Skeletal muscle satellite cell (primary cell): ENCODE measurements around the gene CAMSAP2.

ENCODE experiments used
- H3K27me3 ChIP-seq: 2 replicates; pipeline ENCODE4 v1.7.0; 2013; ENCODE audit warnings: low read length; ENCODE audit not compliant: control insufficient read depth, insufficient read depth
- H3K36me3 ChIP-seq: 2 replicates; pipeline ENCODE4 v1.7.0; 2013; ENCODE audit warnings: mild to moderate bottlenecking, control low read depth, low read length; ENCODE audit not compliant: insufficient read depth
- H3K4me1 ChIP-seq: 2 replicates; pipeline ENCODE4 v1.7.0; 2013; ENCODE audit warnings: low read length; ENCODE audit not compliant: control insufficient read depth, insufficient read depth
- H3K4me2 ChIP-seq: 2 replicates; pipeline ENCODE4 v1.7.0; 2013; ENCODE audit warnings: mild to moderate bottlenecking, low read length
- H3K4me3 ChIP-seq: 2 replicates; pipeline ENCODE4 v1.7.0; 2013; ENCODE audit warnings: low read length
- H3K9ac ChIP-seq: 2 replicates; pipeline ENCODE4 v1.7.0; 2013; ENCODE audit warnings: mild to moderate bottlenecking, low read depth, low read length, moderate library complexity
- H3K9me3 ChIP-seq: replicated peaks from 2 replicates; pipeline ENCODE4 v1.7.0; 2013; ENCODE audit warnings: mild to moderate bottlenecking, control low read depth, low read length

CAMSAP2 gene

DNA sequence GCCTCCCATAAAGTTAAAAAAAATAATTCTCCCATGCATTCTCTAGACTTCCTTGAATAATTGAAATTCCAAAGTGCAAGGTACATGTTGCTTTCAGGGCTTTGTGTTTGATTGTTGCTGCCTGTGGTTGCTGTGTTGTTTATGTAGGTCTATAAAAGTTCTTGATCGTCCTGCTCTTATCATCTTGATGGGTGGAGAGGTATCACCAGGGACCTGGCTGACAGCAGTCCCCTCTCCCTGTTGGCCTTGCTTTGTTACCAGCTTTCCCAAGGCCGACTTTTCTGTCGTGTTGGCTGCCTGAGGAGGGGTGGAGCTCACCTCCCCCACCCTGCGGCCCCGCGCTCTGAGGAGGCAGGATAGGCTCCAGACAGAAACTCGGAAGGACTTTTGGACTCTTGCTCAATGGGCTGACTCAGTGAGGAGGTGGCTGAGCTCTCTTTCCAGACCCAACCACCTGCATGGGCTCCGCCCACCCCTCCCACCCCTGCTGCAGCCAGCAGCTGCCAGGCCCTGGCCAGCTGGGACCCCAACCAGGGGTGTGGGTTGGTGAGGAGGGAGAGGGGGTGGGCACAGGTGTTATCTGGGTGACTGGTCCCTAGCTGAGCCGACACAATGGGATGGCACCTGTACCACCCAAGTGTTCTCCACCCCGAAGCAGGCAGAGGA, 158.0 kb downstream of the CAMSAP2 start:
- H3K4me3 ChIP-seq, result no peak overlapping the region
- H3K9ac ChIP-seq, result no peak overlapping the region

DNA sequence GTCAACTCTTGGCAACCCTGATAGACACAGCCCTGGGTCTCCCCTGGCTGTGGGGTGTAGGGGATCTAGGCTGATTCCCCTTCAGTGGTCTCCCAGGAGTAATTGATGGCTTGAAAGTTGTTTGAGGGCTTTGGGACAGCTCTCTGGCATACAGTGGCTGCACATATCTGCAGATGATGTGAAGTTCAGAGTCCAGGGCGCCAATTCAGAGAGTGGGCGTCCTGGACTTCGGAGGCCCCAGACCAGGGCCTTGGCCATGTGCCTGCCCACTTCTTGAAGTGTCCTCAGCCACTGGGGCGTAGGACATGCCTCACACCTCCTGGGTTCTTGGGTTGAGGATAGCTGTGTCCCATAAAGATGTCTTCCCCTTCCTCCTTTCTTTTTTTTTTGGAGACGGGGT, 158.6 kb downstream of the CAMSAP2 start:
- Histone ChIP-seq H3K9me3 (no peaks in the 10 kb centered on the region), H3K4me3 (no peak overlapping the region), H3K36me3 (no peaks in the 10 kb centered on the region), H3K4me2 (no peak overlapping the region), H3K9ac (no peak overlapping the region), H3K4me1 (peaks cover 8% of the 10 kb centered on the region), H3K27me3 (peaks cover 17% of the 10 kb centered on the region)

More for the DNA sequence above, 158.0 kb downstream of the CAMSAP2 start:
- Histone ChIP-seq H3K4me2 (no peak overlapping the region), H3K27me3 (peaks cover 22% of the 10 kb centered on the region), H3K36me3 (no peaks in the 10 kb centered on the region), H3K4me1 (peaks cover 12% of the 10 kb centered on the region), H3K9me3 (no peaks in the 10 kb centered on the region)

DNA sequence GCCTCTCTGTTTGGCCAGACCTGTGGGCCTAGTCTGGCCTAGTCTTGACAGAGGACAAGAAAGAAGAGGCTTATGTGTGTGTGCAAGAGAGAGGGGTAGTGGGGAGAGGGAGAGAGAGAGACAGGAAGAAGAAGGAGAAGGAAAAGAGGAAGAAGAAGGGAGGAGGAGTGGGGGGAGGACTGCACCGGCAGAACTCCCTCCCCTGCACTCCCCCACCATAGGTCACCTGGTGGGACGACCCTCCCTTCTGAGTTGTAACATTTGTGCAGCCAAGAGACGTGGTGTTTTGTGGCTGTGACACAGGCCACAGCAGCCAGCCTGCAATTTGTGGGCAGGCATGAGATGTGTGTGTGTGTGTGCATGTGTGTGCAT, 160.3 kb downstream of the CAMSAP2 start:
- no peaks in the 10 kb centered on the region for H3K36me3 ChIP-seq
- peaks cover 14% of the 10 kb centered on the region for H3K27me3 ChIP-seq
- H3K9me3 ChIP-seq, result no peaks in the 10 kb centered on the region
- H3K4me1 ChIP-seq, result peaks cover 8% of the 10 kb centered on the region
- H3K4me2 ChIP-seq, result no peak overlapping the region
- H3K9ac ChIP-seq, result no peak overlapping the region
- H3K4me3 ChIP-seq, result no peak overlapping the region

DNA sequence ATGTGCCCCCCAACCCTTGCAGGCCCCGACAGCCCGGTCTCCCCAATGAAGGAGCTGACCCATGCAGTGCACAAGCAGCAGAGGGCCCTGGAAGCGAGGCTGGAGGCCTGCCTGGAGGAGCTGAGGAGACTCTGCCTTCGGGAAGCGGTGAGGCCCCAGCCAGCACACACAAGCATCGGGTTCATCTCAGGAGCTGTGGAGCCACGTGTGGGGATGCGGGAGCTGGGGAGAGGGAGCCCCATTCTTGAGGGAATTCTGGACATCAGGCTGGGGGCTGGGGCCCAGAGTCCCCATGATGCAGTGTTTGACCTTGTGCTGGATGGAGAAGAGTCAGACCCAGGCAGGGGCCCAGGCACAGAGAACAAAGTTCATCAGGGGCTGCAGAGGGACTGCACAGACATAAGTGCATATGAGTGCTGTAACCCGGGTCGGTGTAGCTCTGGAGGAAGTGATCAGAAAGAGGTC, 160.8 kb downstream of the CAMSAP2 start:
- H3K4me3 ChIP-seq, result no peak overlapping the region
- H3K36me3 ChIP-seq, result no peaks in the 10 kb centered on the region
- H3K27me3 ChIP-seq, result peaks cover 13% of the 10 kb centered on the region
- no peak overlapping the region for H3K9ac ChIP-seq
- H3K4me1 ChIP-seq, result peaks cover 8% of the 10 kb centered on the region
- no peaks in the 10 kb centered on the region for H3K9me3 ChIP-seq
- H3K4me2 ChIP-seq, result no peak overlapping the region

DNA sequence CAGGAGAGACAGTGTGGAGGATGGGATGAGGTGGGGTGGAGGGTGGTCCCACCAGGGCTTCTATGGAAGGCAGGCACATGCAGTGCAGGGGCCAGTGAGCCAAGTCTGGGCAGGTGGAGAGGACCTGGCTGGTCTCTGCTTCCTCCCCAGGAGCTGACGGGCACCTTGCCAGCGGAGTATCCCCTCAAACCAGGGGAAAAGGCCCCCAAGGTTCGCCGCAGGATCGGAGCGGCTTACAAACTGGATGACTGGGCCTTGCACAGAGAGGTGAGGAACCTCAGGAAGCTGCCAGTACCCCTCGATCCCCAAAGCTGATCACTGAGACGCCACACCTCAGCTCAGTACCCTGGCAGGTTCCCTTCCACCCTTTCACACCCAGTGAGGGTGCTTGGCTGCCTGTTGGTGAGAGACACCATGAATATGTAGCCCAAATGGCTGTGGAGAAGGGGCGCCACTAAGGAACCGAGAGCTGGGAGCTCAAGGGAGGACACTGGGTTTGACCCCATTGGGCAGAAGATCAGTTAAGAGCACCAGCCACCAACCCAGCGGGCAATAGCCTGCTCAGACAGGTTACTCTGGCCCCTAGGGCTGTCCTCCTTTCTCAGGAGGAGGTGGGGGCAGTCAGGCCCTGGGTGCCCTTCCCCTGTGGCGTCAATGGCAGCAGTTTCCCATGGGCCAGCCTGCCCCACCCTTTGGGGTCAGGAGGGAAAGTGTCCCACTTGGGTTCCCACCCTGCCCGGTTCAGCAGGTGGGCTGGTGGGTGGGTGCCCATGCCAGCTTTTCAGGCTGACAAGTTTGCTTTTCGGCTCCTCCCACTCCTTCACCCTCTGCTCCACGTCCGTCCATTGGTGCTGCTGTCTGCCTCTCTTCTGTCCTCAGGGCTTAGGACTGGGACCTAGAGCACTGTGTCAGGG, 161.5 kb downstream of the CAMSAP2 start:
- Histone ChIP-seq H3K9ac (no peak overlapping the region), H3K4me3 (no peak overlapping the region), H3K9me3 (no peaks in the 10 kb centered on the region), H3K4me1 (peaks cover 8% of the 10 kb centered on the region), H3K4me2 (no peak overlapping the region), H3K27me3 (peaks cover 10% of the 10 kb centered on the region), H3K36me3 (no peaks in the 10 kb centered on the region)

DNA sequence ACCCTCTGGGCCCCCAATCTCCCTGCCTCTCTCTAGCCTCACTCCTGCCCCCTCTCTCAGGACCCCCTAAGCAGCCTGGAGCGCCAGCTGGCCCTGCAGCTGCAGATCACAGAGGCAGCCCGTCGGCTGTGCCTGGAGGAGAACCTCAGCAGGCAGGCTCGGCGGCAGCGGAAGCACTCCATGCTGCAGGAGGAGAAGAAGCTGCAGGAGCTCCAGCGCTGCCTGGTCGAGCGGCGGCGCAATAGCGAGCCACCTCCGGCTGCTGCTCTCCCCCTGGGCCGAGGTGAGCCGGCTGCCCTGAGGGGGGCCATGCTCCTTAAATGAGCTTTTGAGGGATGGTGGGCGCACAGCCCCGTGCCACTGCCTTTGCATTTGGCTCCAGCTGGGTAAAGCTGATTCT, 162.2 kb downstream of the CAMSAP2 start:
- H3K9ac ChIP-seq, result no peak overlapping the region
- H3K36me3 ChIP-seq, result no peaks in the 10 kb centered on the region
- no peak overlapping the region for H3K4me2 ChIP-seq
- H3K9me3 ChIP-seq, result no peaks in the 10 kb centered on the region
- peaks cover 7% of the 10 kb centered on the region for H3K4me1 ChIP-seq
- H3K27me3 ChIP-seq, result peaks cover 10% of the 10 kb centered on the region
- no peak overlapping the region for H3K4me3 ChIP-seq

DNA sequence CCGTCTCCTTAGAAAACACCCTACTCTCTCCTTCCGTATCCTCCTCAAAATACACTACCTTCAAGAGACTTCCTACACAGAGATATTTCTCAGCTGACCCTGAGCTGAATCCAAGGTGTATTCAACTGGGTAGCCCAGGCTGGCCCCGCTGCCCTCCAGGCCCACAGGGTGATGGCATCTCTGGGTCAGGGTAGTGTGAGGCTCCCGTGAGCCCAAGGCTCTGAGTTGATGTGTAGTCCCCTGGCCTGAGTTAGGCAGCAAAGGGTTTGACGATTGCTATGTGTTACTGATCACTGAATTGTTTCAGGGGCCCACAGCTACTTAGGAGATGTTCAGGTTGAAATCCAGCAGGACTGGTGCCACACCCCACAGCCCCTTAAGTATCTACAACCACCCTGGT, 162.7 kb downstream of the CAMSAP2 start:
- Histone ChIP-seq H3K4me3 (no peak overlapping the region), H3K27me3 (peaks cover 10% of the 10 kb centered on the region), H3K4me1 (peaks cover 5% of the 10 kb centered on the region), H3K36me3 (no peaks in the 10 kb centered on the region), H3K4me2 (no peak overlapping the region), H3K9ac (no peak overlapping the region), H3K9me3 (no peaks in the 10 kb centered on the region)

DNA sequence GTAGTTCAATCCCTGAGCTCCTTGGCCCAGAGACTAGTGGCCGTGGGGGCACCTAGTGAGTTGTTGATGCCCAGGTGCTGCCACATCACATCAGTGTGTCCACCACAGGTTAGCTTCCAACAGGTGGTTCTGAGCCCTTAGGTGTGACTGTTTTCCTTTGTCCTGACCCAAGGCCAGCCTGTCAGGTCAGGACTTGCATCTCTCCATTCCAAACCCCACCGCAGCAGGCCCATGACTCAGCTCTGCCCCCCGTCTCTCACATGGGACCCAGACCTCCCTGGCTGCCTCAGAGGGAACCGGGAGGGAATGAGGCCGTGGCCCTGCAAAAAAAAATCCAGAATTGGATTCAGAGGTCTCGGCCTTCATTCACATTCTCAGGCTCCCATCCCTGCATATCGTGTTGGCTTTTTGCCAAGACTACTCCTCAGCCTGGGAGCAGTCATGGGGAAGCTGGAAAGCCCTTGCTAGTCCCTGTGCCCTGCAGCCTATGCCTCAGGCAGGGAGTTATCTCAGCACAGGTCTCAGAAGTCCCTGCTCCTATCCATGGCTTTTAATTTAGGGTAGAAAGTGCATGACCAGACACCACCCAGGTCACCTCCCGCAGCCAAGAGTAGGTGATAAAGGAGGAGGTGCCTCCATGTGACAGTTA, 163.2 kb downstream of the CAMSAP2 start:
- Histone ChIP-seq H3K27me3 (peaks cover 10% of the 10 kb centered on the region), H3K4me3 (no peak overlapping the region), H3K9ac (no peak overlapping the region), H3K4me2 (no peak overlapping the region), H3K4me1 (no peaks in the 10 kb centered on the region), H3K9me3 (no peaks in the 10 kb centered on the region), H3K36me3 (no peaks in the 10 kb centered on the region)

DNA sequence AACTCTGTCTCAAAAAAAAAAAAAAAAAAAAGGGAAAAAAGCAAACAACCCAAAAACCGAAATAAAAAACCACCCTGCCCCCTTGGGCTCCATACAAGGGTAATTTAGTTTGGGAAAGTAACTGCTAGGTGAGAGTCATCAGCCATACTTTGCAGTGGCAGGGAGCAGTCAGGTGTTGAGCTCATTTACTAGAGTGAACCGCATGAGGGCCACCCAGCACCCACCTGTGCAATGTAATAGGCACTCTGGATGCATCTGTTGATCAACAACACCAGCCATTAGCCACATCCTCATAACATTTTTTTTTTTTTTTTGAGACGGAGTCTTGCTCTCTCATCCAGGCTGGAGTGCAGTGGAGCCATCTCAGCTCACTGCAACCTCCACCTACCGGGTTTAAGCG, 165.1 kb downstream of the CAMSAP2 start:
- Histone ChIP-seq H3K9me3 (no peaks in the 10 kb centered on the region), H3K4me2 (no peak overlapping the region), H3K9ac (no peak overlapping the region), H3K4me1 (no peaks in the 10 kb centered on the region), H3K27me3 (peaks cover 3% of the 10 kb centered on the region), H3K4me3 (no peak overlapping the region), H3K36me3 (no peaks in the 10 kb centered on the region)

DNA sequence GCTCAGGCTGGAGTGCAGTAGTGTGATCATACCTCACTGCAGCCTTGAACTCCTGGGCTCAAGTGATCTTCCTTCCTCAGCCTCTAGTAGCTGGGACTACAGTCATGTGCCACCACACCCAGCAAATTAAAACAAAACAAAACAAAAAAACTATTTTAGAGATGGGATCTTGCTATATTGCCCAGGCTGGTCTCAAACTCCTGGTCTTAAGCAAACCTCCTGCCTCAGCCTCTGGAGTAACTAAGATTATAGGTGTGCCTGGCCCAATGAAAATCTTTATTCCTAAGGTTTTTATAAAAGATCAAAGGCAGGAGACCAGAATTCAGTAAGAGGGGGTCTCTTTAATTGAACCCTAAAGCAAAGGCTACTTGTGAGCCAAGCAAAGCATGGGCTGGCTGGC, 166.1 kb downstream of the CAMSAP2 start:
- no peak overlapping the region for H3K4me2 ChIP-seq
- H3K4me1 ChIP-seq, result no peaks in the 10 kb centered on the region
- no peak overlapping the region for H3K4me3 ChIP-seq
- no peaks in the 10 kb centered on the region for H3K36me3 ChIP-seq
- H3K9ac ChIP-seq, result no peak overlapping the region
- H3K27me3 ChIP-seq, result no peaks in the 10 kb centered on the region
- H3K9me3 ChIP-seq, result no peaks in the 10 kb centered on the region

DNA sequence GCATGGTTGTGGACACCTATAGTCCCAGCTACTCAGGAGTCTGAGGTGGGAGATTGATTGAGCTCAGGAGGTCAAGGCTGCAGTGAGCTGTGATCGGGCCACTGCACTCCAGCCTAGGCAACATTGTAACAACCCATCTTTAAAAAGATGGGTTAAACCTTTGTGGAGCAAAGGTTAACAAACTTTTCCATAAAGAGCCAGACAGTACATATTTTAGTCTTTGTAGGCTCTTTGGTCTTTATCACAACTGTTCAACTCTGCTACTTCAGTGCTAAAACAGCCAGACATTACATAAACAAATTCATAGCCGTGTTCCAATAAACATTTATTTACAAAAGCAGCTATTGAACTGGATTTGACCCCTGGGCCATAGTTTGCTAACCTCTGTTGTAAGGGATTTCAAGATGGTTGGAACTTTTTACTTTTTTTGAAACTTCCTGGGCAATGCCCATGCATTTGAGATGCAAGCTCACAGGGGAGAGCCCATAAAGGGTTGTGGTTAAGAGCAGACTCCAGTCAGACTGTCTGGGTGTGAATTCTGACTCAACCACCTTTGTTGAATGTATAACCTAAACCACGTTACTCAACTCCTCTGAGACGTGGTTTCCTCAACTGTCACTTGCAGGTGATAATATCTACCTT, 166.8 kb downstream of the CAMSAP2 start:
- H3K4me3 ChIP-seq, result no peak overlapping the region
- no peaks in the 10 kb centered on the region for H3K9me3 ChIP-seq
- no peak overlapping the region for H3K4me2 ChIP-seq
- H3K27me3 ChIP-seq, result no peaks in the 10 kb centered on the region
- H3K9ac ChIP-seq, result no peak overlapping the region
- H3K4me1 ChIP-seq, result no peaks in the 10 kb centered on the region
- H3K36me3 ChIP-seq, result no peaks in the 10 kb centered on the region
